ENCODE measurements around the gene DNAH12.

- TF ChIP-seq CTCF (conservative IDR thresholded peaks at IDR 0.05; ENCODE audit: low read length) (0 out of 2 replicates have a peak, but pooled peaks have one; percentile 40), EZH2phosphoT487 (IDR thresholded peaks at IDR 0.05; ENCODE audit: borderline replicate concordance, low read depth, low read length) (no peak)
Measured at GRCh38 chr3:57464801-57465200, 79.3 kb downstream of the DNAH12 start.

All from OCI-LY7 (cell line).